Peyer's patch (tissue), 4 donors: ENCODE measurements around the gene POU2F2. TPM values are rescaled to one million over a fixed set of nuclear protein-coding genes. Genes with fewer than 3 reads are reported as not detected.

Experiments used
- DNase-seq, 3 donors: peaks; one replicate each; pipeline ENCODE4 v3.0.0-alpha.2; 2017 to 2019
- H3K27ac ChIP-seq, 4 donors: fragments of 200-600 bp; sonication (generic); one replicate each; pipeline ENCODE4 v1.5.1; 2016 to 2019
- H3K27me3 ChIP-seq, 2 donors: fragments of 200-600 bp; sonication (generic); one replicate each; pipeline ENCODE4 v1.5.1; 2019
- H3K36me3 ChIP-seq, 3 donors: fragments of 200-600 bp; sonication (generic); one replicate each; pipeline ENCODE4 v1.5.1; 2016 to 2019
- H3K4me1 ChIP-seq, 4 donors: fragments of 200-600 bp; sonication (generic); one replicate each; pipeline ENCODE4 v1.5.1; 2016 to 2019
- H3K4me3 ChIP-seq, 4 donors: fragments of 200-600 bp; sonication (generic); 1 replicate in 3 of 4; 2 replicates in 1 of 4; pipeline ENCODE4 v1.5.1; 2016 to 2019; ENCODE audit warnings: mild to moderate bottlenecking in 1 of 4
- H3K9me3 ChIP-seq, 4 donors: fragments of 200-600 bp; sonication (generic); one replicate each; pipeline ENCODE4 v1.5.1; 2016 to 2019; ENCODE audit warnings: mild to moderate bottlenecking in 1 of 4
- CTCF ChIP-seq, 6 experiments: fragments of 450-650 bp in 4 of 6; fragments of 200-600 bp in 2 of 6; sonication (generic) in 1 of 6; IDR thresholded peaks; one replicate each; pipeline ENCODE4 v1.5.1; 2017 to 2019; ENCODE audit warnings: antibody characterized with exemption in 6 of 6, mild to moderate bottlenecking in 3 of 6, moderate library complexity in 1 of 6
- POLR2A ChIP-seq, 2 donors: fragments of 450-650 bp; IDR thresholded peaks; one replicate each; pipeline ENCODE4 v1.5.1; 2017; ENCODE audit warnings: antibody characterized with exemption in 2 of 2, mild to moderate bottlenecking in 2 of 2, moderate library complexity in 2 of 2
- total RNA-seq, 4 donors: library from RNA; depleted of rRNA; stranded (reverse); fragments of >200 nt; gene quantifications; one replicate each; pipeline ENCODE4 v1.1.0, GENCODE V29; 2016

POU2F2 gene
- total RNA-seq, 4 donors from 2014 or later: 0.88 to 30.5 (median 3.2) TPM

- Histone ChIP-seq H3K4me1 (peaks cover 0 to 3% (median 1%) of the 10 kb centered on the region in 4 donors), H3K9me3 (no peaks in the 10 kb centered on the region), H3K27ac (no peak overlapping the region), H3K4me3 (no peak overlapping the region), H3K36me3 (no peaks in the 10 kb centered on the region), H3K27me3 (no peaks in the 10 kb centered on the region)
- TF ChIP-seq CTCF (IDR thresholded peaks at IDR 0.05): no peak
- TF ChIP-seq POLR2A (IDR thresholded peaks at IDR 0.05): no peak
- DNase-seq: no peak
Measured at GRCh38 chr19:42170715-42171114, 38.5 kb upstream of the POU2F2 start.

GRCh38 chr19:42169486-42170413, 37.5 kb upstream of the POU2F2 start:
- no peak for DNase-seq
- no peaks in the 10 kb centered on the region for H3K36me3 ChIP-seq
- H3K4me3 ChIP-seq: no peak overlapping the region
- no peaks in the 10 kb centered on the region for H3K27me3 ChIP-seq
- no peak overlapping the region for H3K27ac ChIP-seq
- TF ChIP-seq CTCF (IDR thresholded peaks at IDR 0.05) (no peak), POLR2A (IDR thresholded peaks at IDR 0.05) (no peak)
- H3K4me1 ChIP-seq: no peaks in the 10 kb centered on the region
- H3K9me3 ChIP-seq: no peaks in the 10 kb centered on the region

GRCh38 chr19:42168206-42168605, 36.0 kb upstream of the POU2F2 start:
- no peak overlapping the region for H3K4me3 ChIP-seq
- H3K36me3 ChIP-seq: no peaks in the 10 kb centered on the region
- DNase-seq: no peak
- H3K27ac ChIP-seq: no peak overlapping the region
- no peaks in the 10 kb centered on the region for H3K4me1 ChIP-seq
- no peak for TF ChIP-seq CTCF (IDR thresholded peaks at IDR 0.05)
- no peak for TF ChIP-seq POLR2A (IDR thresholded peaks at IDR 0.05)
- H3K9me3 ChIP-seq: no peaks in the 10 kb centered on the region
- H3K27me3 ChIP-seq: no peaks in the 10 kb centered on the region

GRCh38 chr19:42166316-42166715, 34.1 kb upstream of the POU2F2 start:
- no peak overlapping the region for H3K4me3 ChIP-seq
- no peaks in the 10 kb centered on the region for H3K4me1 ChIP-seq
- no peak for DNase-seq
- H3K27ac ChIP-seq: no peak overlapping the region
- TF ChIP-seq POLR2A (IDR thresholded peaks at IDR 0.05) (no peak), CTCF (IDR thresholded peaks at IDR 0.05) (no peak)
- H3K36me3 ChIP-seq: no peaks in the 10 kb centered on the region
- no peaks in the 10 kb centered on the region for H3K9me3 ChIP-seq
- no peaks in the 10 kb centered on the region for H3K27me3 ChIP-seq

- no peak overlapping the region for H3K4me3 ChIP-seq
- no peaks in the 10 kb centered on the region for H3K4me1 ChIP-seq
- H3K27me3 ChIP-seq: no peaks in the 10 kb centered on the region
- DNase-seq: no peak
- no peaks in the 10 kb centered on the region for H3K9me3 ChIP-seq
- no peaks in the 10 kb centered on the region for H3K36me3 ChIP-seq
- TF ChIP-seq POLR2A (IDR thresholded peaks at IDR 0.05): no peak
- TF ChIP-seq CTCF (IDR thresholded peaks at IDR 0.05): no peak
- H3K27ac ChIP-seq: no peak overlapping the region
Measured at GRCh38 chr19:42165146-42165545, 32.9 kb upstream of the POU2F2 start.
